Panc1 (cell line): ENCODE data around the gene KRTAP9-3. TPM values are rescaled to one million over a fixed set of nuclear protein-coding genes. Genes with fewer than 3 reads are reported as not detected.
"Not testable (repeated sequence)": the region's sequence is repeated elsewhere in the genome, so short reads cannot be mapped to it uniquely, and the experiment has no call there.

ENCODE experiments used
- ATAC-seq: fragments of 200-7000 bp; cut with Tn5 transposase; 2 replicates; pipeline ENCODE4 v1.9.1; 2020; ENCODE audit warnings: mild to moderate bottlenecking, moderate library complexity
- BruUV-seq: library from RNA; stranded (reverse); fragments of 400-500 nt; replicated peaks from 2 replicates; lab custom pipeline; 2021; lab: Mats Ljungman, UMichigan
- CTCF ChIA-PET: fragments of 300-600 bp; sonication (Branson Sonifier 250); formaldehyde crosslinking; loops from one replicate; lab custom pipeline; 2022; ENCODE audit warnings: antibody characterized with exemption; lab: Charles Lee
- POLR2A ChIA-PET: fragments of 300-600 bp; sonication (Branson Sonifier 250); formaldehyde crosslinking; loops from one replicate; lab custom pipeline; 2022; ENCODE audit warnings: antibody characterized with exemption; lab: Charles Lee
- DNase-seq: peaks from one replicate; pipeline ENCODE4 v3.0.0-alpha.2; 2010; ENCODE audit warnings: low read depth, low spot score
- H3K27ac ChIP-seq: 2 replicates; pipeline ENCODE4 v1.5.1; 2011; ENCODE audit warnings: mild to moderate bottlenecking, low read length, inconsistent platforms
- H3K27me3 ChIP-seq: fragments of 200-500 bp; sonication (Bioruptor generic); 2 replicates; pipeline ENCODE4 v1.6.0; 2014; ENCODE audit warnings: low read length, inconsistent platforms; ENCODE audit not compliant: control insufficient read depth, insufficient read depth
- H3K36me3 ChIP-seq: fragments of 200-500 bp; sonication (Bioruptor generic); 2 replicates; pipeline ENCODE4 v1.5.1; 2014; ENCODE audit warnings: inconsistent platforms, mild to moderate bottlenecking, low read length, moderate library complexity; ENCODE audit not compliant: control insufficient read depth, insufficient read depth
- H3K4me1 ChIP-seq: 2 replicates; pipeline ENCODE4 v1.5.1; 2011; ENCODE audit warnings: inconsistent platforms, mild to moderate bottlenecking, low read length, moderate library complexity; ENCODE audit not compliant: control insufficient read depth, insufficient read depth
- H3K4me3 ChIP-seq, 2 experiments: 2 replicates each; pipeline ENCODE4 v1.5.1; 2011 to 2012; ENCODE audit warnings: low read depth in 2 of 2, low read length in 2 of 2, mild to moderate bottlenecking in 2 of 2, inconsistent platforms in 1 of 2, moderate library complexity in 1 of 2
- H3K9me3 ChIP-seq: fragments of 200-500 bp; sonication (Bioruptor generic); 2 replicates; pipeline ENCODE4 v1.5.1; 2014; ENCODE audit warnings: low read depth, mild to moderate bottlenecking, inconsistent platforms, low read length, moderate library complexity; ENCODE audit not compliant: control insufficient read depth, insufficient read depth
- CTCF ChIP-seq: fragments of 450-650 bp; IDR thresholded peaks from 2 replicates; pipeline ENCODE4 v1.5.1; 2017; ENCODE audit warnings: mild to moderate bottlenecking
- POLR2AphosphoS5 ChIP-seq: IDR thresholded peaks from 2 replicates; pipeline ENCODE4 v1.6.1; 2012; ENCODE audit warnings: mild to moderate bottlenecking, low read depth, low read length, moderate library complexity
- REST ChIP-seq, 2 experiments: IDR thresholded peaks; 2 replicates each; pipeline ENCODE4 v1.6.1; 2011 to 2012; ENCODE audit warnings: low read depth in 2 of 2, control low read depth in 1 of 2, low read length in 1 of 2, mild to moderate bottlenecking in 1 of 2, moderate library complexity in 1 of 2; ENCODE audit not compliant: insufficient read depth in 1 of 2
- SIN3A ChIP-seq: IDR thresholded peaks from 2 replicates; pipeline ENCODE4 v1.6.1; 2012; ENCODE audit warnings: low read depth, mild to moderate bottlenecking, low read length, moderate library complexity, borderline replicate concordance; ENCODE audit not compliant: insufficient read depth
- TCF7L2 ChIP-seq: IDR thresholded peaks from 2 replicates; pipeline ENCODE4 v1.6.1; 2011; ENCODE audit warnings: mild to moderate bottlenecking, low read depth, low read length, inconsistent platforms
- in situ Hi-C: cut with HindIII; loops from 2 replicates; pipeline ENCODE4 v1.10.0; 2016; ENCODE audit warnings: low sequenced_read_pairs, low pct_unique_long_range_greater_than_20kb
- intact Hi-C: fragments of 100-400 bp; cut with micrococcal nuclease; formaldehyde crosslinking; loops from one replicate; pipeline ENCODE4 v1.10.0; 2022; ENCODE audit not compliant: unreplicated experiment
- total RNA-seq: library from RNA; stranded (reverse); gene quantifications from one replicate; pipeline ENCODE4 v1.2.1, GENCODE V29; 2021; ENCODE audit not compliant: unreplicated experiment

KRTAP9-3 gene
- total RNA-seq, 1 experiment from 2014 or later, result not detected

- Histone ChIP-seq H3K9me3 (no peaks in the 10 kb centered on the region), H3K36me3 (no peaks in the 10 kb centered on the region), H3K27ac (no peak overlapping the region), H3K4me1 (no peaks in the 10 kb centered on the region), H3K4me3 (no peak overlapping the region), H3K27me3 (peaks cover 10% of the 10 kb centered on the region)
- no peak for TF ChIP-seq POLR2AphosphoS5
- DNase-seq (no peak), ATAC-seq (no peak)
- ChIA-PET CTCF (no interaction called here), POLR2A (no interaction called here)
- in situ Hi-C loops (no loop called here), intact Hi-C loops (no loop called here)
- BruUV-seq, result no TSS peak
Measured at GRCh38 chr17:41267711-41268110, 35.5 kb downstream of the KRTAP9-3 start.

GRCh38 chr17:41271323-41271722 is 39.1 kb downstream of the KRTAP9-3 start:
- H3K27me3 ChIP-seq, BruUV-seq, H3K4me3 ChIP-seq, POLR2A ChIA-PET, ATAC-seq, in situ Hi-C loops, H3K4me1 ChIP-seq, H3K27ac ChIP-seq, DNase-seq, H3K36me3 ChIP-seq, H3K9me3 ChIP-seq, intact Hi-C loops, CTCF ChIA-PET: not testable (repeated sequence)

GRCh38 chr17:41271858-41272257 is 39.6 kb downstream of the KRTAP9-3 start:
- Histone ChIP-seq H3K9me3 (no peaks in the 10 kb centered on the region), H3K36me3 (no peaks in the 10 kb centered on the region), H3K27ac (no peak overlapping the region), H3K4me3 (no peak overlapping the region), H3K27me3 (peaks cover 6% of the 10 kb centered on the region), H3K4me1 (no peaks in the 10 kb centered on the region)
- no TSS peak for BruUV-seq
- TF ChIP-seq CTCF (no peak), SIN3A (no peak), REST (IDR thresholded peaks at IDR 0.05; ENCODE audit: insufficient read depth in 1 of 2, low read depth in 2 of 2, low read length in 1 of 2) (no peak), POLR2AphosphoS5 (no peak), TCF7L2 (no peak)
- CTCF ChIA-PET, result no interaction called here
- no peak for ATAC-seq
- intact Hi-C loops, result no loop called here
- POLR2A ChIA-PET, result no interaction called here
- in situ Hi-C loops, result no loop called here
- no peak for DNase-seq

GRCh38 chr17:41275648-41276190 is 43.5 kb downstream of the KRTAP9-3 start, which contains the start of gene KRTAP9-7:
Gene KRTAP9-7, plus strand, starts transcription at chr17:41275698. Its CDS starts 0 bp downstream, at chr17:41275698.
- ATAC-seq, intact Hi-C loops, CTCF ChIA-PET, H3K36me3 ChIP-seq, DNase-seq, POLR2A ChIA-PET, BruUV-seq, H3K4me1 ChIP-seq, H3K9me3 ChIP-seq, H3K27ac ChIP-seq, in situ Hi-C loops, H3K4me3 ChIP-seq: not testable (repeated sequence)
- H3K27me3 ChIP-seq, result peaks cover 12% of the 10 kb centered on the region
